ENCODE measurements around the gene PGA5.
"Not testable (repeated sequence)": the region's sequence is repeated elsewhere in the genome, so short reads cannot be mapped to it uniquely, and the experiment has no call there.

Gene PGA5

GRCh38 chr11:61240875-61241274 is at the start of gene PGA5:
Gene PGA5 (plus strand): TSS chr11:61241175. CDS start chr11:61241227, 52 bp downstream.
- not testable (repeated sequence) for DNase-seq

GRCh38 chr11:61193596-61193995 is 47.4 kb upstream of the PGA5 start:
- DNase-seq = no peak

- no peak for DNase-seq
Measured at GRCh38 chr11:61194169-61194671, 46.8 kb upstream of the PGA5 start.

- no peak for DNase-seq
Measured at GRCh38 chr11:61194981-61195695, 45.8 kb upstream of the PGA5 start.

GRCh38 chr11:61195719-61196118 is 45.3 kb upstream of the PGA5 start:
- no peak for DNase-seq

- DNase-seq = no peak
Measured at GRCh38 chr11:61198361-61198760, 42.6 kb upstream of the PGA5 start.

- DNase-seq = no peak
Measured at GRCh38 chr11:61198948-61199523, 41.9 kb upstream of the PGA5 start.

- no peak for DNase-seq
Measured at GRCh38 chr11:61201476-61201875, 39.5 kb upstream of the PGA5 start.

- not testable (repeated sequence) for DNase-seq
Measured at GRCh38 chr11:61202950-61203746, 37.8 kb upstream of the PGA5 start, which contains the start of gene PGA3. Gene PGA3 (plus strand): TSS chr11:61203515. CDS start chr11:61203565, 50 bp downstream.

- DNase-seq = not testable (repeated sequence)
Measured at GRCh38 chr11:61203873-61204272, 37.1 kb upstream of the PGA5 start.

- DNase-seq = not testable (repeated sequence)
Measured at GRCh38 chr11:61204502-61205059, 36.4 kb upstream of the PGA5 start.

- DNase-seq = not testable (repeated sequence)
Measured at GRCh38 chr11:61207636-61208310, 33.2 kb upstream of the PGA5 start.

GRCh38 chr11:61210629-61211028 is 30.3 kb upstream of the PGA5 start:
- DNase-seq = not testable (repeated sequence)

GRCh38 chr11:61211327-61211952 is 29.5 kb upstream of the PGA5 start:
- DNase-seq = not testable (repeated sequence)

GRCh38 chr11:61212202-61212601 is 28.8 kb upstream of the PGA5 start:
- DNase-seq = not testable (repeated sequence)

- DNase-seq = not testable (repeated sequence)
Measured at GRCh38 chr11:61213711-61214324, 27.2 kb upstream of the PGA5 start.

GRCh38 chr11:61218306-61218705 is 22.7 kb upstream of the PGA5 start:
- DNase-seq = not testable (repeated sequence)

- DNase-seq = not testable (repeated sequence)
Measured at GRCh38 chr11:61219016-61219415, 22.0 kb upstream of the PGA5 start.

- DNase-seq = not testable (repeated sequence)
Measured at GRCh38 chr11:61222047-61222446, 18.9 kb upstream of the PGA5 start, which contains the start of gene PGA4. Gene PGA4 (plus strand): TSS chr11:61222347. CDS start chr11:61222401, 54 bp downstream.

GRCh38 chr11:61222692-61223091 is 18.3 kb upstream of the PGA5 start:
- not testable (repeated sequence) for DNase-seq

- not testable (repeated sequence) for DNase-seq
Measured at GRCh38 chr11:61226457-61227137, 14.4 kb upstream of the PGA5 start.

Measured in CD4-positive, alpha-beta T cell treated with Interleukin-15 for 1 hour (primary cell).